Measurements from ENCODE around the gene FAM219B.

GRCh38 chr15:74955796-74956647 lies 49.4 kb upstream of the FAM219B start:
- TF ChIP-seq CTCF (IDR thresholded peaks at IDR 0.05 in 2 of 3, conservative IDR thresholded peaks at IDR 0.05 in 1 of 3; ENCODE audit: borderline replicate concordance in 1 of 3, insufficient read depth in 1 of 3, low read depth in 2 of 3, low read length in 2 of 3) = no peak
- no peak for TF ChIP-seq POLR2AphosphoS5 (IDR thresholded peaks at IDR 0.05; ENCODE audit: low read depth, low read length)

Data from HCT116 (cell line).